ACC112 (cell line): ENCODE data around the gene PARD3B.

Experiments
- H2AFZ ChIP-seq: fragments of 200-600 bp; sonication (generic); one replicate; pipeline ENCODE4 v1.6.0; 2017; ENCODE audit warnings: antibody characterized with exemption, low read length; ENCODE audit not compliant: unreplicated experiment
- H3K27ac ChIP-seq: fragments of 200-600 bp; sonication (generic); 2 replicates; pipeline ENCODE4 v1.5.1; 2014; ENCODE audit warnings: low read depth, mild to moderate bottlenecking, antibody characterized with exemption, low read length, moderate library complexity
- H3K27me3 ChIP-seq: fragments of 200-600 bp; sonication (generic); 2 replicates; pipeline ENCODE4 v1.6.1; 2014; ENCODE audit warnings: mild to moderate bottlenecking, antibody characterized with exemption, low read length, moderate library complexity, mixed read lengths; ENCODE audit not compliant: insufficient read depth
- H3K36me3 ChIP-seq: fragments of 200-600 bp; sonication (generic); 2 replicates; pipeline ENCODE4 v1.6.1; 2016; ENCODE audit warnings: mild to moderate bottlenecking, antibody characterized with exemption, low read length, moderate library complexity, mixed read lengths; ENCODE audit not compliant: insufficient read depth
- H3K4me1 ChIP-seq: fragments of 200-600 bp; sonication (generic); one replicate; pipeline ENCODE4 v1.6.1; 2016; ENCODE audit warnings: low read length, mixed read lengths; ENCODE audit not compliant: insufficient read depth, unreplicated experiment, control insufficient read depth
- H3K4me3 ChIP-seq: fragments of 200-600 bp; sonication (generic); 2 replicates; pipeline ENCODE4 v1.5.1; 2014; ENCODE audit warnings: mild to moderate bottlenecking, low read depth, low read length
- H3K79me2 ChIP-seq: fragments of 200-600 bp; sonication (generic); one replicate; pipeline ENCODE4 v1.6.0; 2016; ENCODE audit warnings: low read length; ENCODE audit not compliant: control insufficient read depth, unreplicated experiment, insufficient read depth

PARD3B gene

GRCh38 chr2:205273148-205273547 is 727.9 kb downstream of the PARD3B start:
- Histone ChIP-seq H3K79me2 (no peaks in the 10 kb centered on the region), H3K4me1 (no peaks in the 10 kb centered on the region), H3K27me3 (no peaks in the 10 kb centered on the region), H3K36me3 (no peaks in the 10 kb centered on the region), H2AFZ (no peak overlapping the region), H3K4me3 (no peak overlapping the region), H3K27ac (no peak overlapping the region)

DNA sequence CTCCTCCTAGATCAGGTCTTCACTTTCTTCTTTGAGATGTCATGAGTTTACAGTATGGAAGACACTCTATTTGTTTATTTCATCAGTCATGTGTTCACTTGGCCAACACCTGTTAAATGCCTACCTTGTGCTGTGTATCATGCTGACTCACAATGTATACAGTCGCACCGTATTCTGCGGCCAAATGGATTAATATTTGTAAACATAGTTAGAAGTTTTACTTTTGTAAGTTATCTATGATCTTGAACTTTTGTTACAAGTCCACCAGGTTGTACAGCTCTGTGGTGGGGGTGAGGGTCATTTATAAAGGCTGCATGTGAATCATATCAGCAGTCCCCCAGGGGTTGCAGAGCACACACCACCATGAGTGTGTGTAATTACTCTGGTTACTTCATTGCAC is 728.4 kb downstream of the PARD3B start:
- H3K27ac ChIP-seq: no peak overlapping the region
- H3K36me3 ChIP-seq: no peaks in the 10 kb centered on the region
- no peak overlapping the region for H2AFZ ChIP-seq

GRCh38 chr2:205274801-205275200 is 729.5 kb downstream of the PARD3B start:
- H3K27me3 ChIP-seq: no peaks in the 10 kb centered on the region
- H2AFZ ChIP-seq: no peak overlapping the region
- no peak overlapping the region for H3K4me3 ChIP-seq
- H3K79me2 ChIP-seq: no peaks in the 10 kb centered on the region
- no peak overlapping the region for H3K27ac ChIP-seq
- no peaks in the 10 kb centered on the region for H3K36me3 ChIP-seq
- H3K4me1 ChIP-seq: no peaks in the 10 kb centered on the region

More for the DNA sequence above, 728.4 kb downstream of the PARD3B start:
- Histone ChIP-seq H3K27me3 (no peaks in the 10 kb centered on the region), H3K4me1 (no peaks in the 10 kb centered on the region), H3K4me3 (no peak overlapping the region), H3K79me2 (no peaks in the 10 kb centered on the region)

DNA sequence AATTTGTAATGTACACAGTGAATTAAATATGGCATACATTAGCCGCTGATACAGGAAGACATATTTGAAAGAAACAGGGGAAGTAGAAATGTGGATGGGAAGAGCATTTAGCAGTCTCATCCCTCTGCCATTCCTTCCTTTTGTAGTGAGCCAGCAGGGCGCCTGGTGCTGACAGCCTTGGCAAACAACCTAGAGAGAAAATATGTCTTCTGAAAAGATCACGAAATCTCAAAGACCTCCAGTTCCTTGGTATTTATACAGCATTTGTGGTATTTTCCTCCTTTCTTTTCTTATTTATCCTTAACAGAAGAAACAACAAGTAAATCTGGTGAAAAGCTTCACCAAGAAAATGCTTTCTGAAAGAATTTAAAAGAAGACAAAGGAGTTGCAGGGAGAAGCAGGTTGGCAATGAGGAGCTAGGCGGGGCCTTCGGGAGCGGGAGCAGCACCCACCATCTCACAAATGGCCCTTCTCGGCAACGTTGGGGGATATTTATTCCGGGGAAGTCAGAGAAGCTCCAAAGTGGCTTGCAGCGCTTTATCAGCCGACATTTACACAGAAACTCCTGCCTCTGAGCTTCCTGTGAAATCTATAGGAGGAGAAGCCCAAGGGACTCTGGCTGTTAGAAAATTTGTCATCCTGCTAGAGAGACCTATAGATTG is 731.0 kb downstream of the PARD3B start:
- Histone ChIP-seq H3K36me3 (no peaks in the 10 kb centered on the region), H2AFZ (no peak overlapping the region), H3K4me1 (no peaks in the 10 kb centered on the region), H3K4me3 (no peak overlapping the region), H3K79me2 (no peaks in the 10 kb centered on the region), H3K27ac (no peak overlapping the region), H3K27me3 (no peaks in the 10 kb centered on the region)

DNA sequence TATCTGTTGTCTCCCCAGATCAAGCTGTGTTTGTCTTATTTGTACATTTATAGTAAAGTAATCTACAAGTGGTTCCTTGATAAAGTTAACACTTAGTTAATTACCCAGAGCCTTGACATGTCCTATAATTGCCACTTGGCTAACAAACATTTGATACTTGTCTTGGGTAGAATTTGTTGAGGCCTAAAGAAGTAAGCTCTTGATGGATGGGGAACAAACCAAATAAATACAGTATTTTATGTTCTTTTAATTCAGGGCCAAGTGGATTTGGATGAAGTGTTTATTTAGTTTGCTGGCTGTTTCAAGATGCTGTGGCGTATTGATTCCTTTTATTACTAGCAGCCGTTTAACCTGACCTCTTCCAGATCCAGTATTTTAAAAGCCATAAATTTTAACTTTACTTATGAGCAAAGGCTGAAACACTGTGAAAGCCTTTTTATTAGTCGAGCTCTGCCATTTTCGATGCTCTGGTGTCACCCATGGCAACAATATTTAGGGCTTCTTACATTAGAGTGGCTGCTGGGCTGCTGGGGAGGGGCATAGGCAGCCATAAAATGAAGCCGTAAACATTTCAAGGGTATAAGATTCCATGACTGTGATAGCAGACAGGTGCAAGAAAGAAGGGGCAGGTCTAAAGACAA is 735.4 kb downstream of the PARD3B start:
- Histone ChIP-seq H3K27ac (no peak overlapping the region), H3K79me2 (no peaks in the 10 kb centered on the region), H3K36me3 (no peaks in the 10 kb centered on the region), H2AFZ (no peak overlapping the region), H3K27me3 (no peaks in the 10 kb centered on the region), H3K4me1 (no peaks in the 10 kb centered on the region), H3K4me3 (no peak overlapping the region)

GRCh38 chr2:205283736-205284270 is 738.5 kb downstream of the PARD3B start:
- Histone ChIP-seq H3K4me1 (no peaks in the 10 kb centered on the region), H2AFZ (no peak overlapping the region), H3K36me3 (no peaks in the 10 kb centered on the region), H3K79me2 (no peaks in the 10 kb centered on the region), H3K27me3 (no peaks in the 10 kb centered on the region), H3K27ac (no peak overlapping the region), H3K4me3 (no peak overlapping the region)

DNA sequence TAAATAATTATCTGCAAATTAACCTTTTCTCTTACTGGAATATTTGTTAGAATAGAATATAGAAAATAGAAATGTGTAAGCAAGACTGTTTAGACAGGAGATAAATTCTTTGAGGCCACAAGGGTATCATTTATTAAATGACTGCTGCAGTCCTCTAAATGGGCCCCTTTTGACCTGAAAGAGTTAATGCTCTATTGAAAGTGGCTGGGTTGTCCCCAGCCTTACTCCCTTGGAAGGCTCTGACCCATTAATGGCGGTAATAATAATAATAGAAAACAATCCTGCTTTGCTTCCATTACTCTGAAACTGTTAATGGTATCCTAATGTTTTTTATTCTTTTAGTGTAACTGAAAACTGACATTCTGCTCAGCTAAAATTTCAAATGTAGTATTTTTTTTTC is 739.1 kb downstream of the PARD3B start:
- Histone ChIP-seq H2AFZ (no peak overlapping the region), H3K4me3 (no peak overlapping the region), H3K79me2 (no peaks in the 10 kb centered on the region), H3K27me3 (no peaks in the 10 kb centered on the region), H3K4me1 (no peaks in the 10 kb centered on the region), H3K27ac (no peak overlapping the region), H3K36me3 (no peaks in the 10 kb centered on the region)

- H3K27ac ChIP-seq: no peak overlapping the region
- H3K36me3 ChIP-seq: no peaks in the 10 kb centered on the region
- no peak overlapping the region for H2AFZ ChIP-seq
- no peaks in the 10 kb centered on the region for H3K79me2 ChIP-seq
- no peaks in the 10 kb centered on the region for H3K4me1 ChIP-seq
- H3K4me3 ChIP-seq: no peak overlapping the region
- no peaks in the 10 kb centered on the region for H3K27me3 ChIP-seq
Observed at GRCh38 chr2:205287316-205287715, 742.0 kb downstream of the PARD3B start.

- no peak overlapping the region for H3K4me3 ChIP-seq
- no peaks in the 10 kb centered on the region for H3K79me2 ChIP-seq
- no peaks in the 10 kb centered on the region for H3K36me3 ChIP-seq
- H3K4me1 ChIP-seq: no peaks in the 10 kb centered on the region
- no peak overlapping the region for H3K27ac ChIP-seq
- no peak overlapping the region for H2AFZ ChIP-seq
- no peaks in the 10 kb centered on the region for H3K27me3 ChIP-seq
Observed at GRCh38 chr2:205288686-205289085, 743.4 kb downstream of the PARD3B start.

- H3K4me1 ChIP-seq: no peaks in the 10 kb centered on the region
- no peak overlapping the region for H3K27ac ChIP-seq
- no peak overlapping the region for H3K4me3 ChIP-seq
- no peak overlapping the region for H2AFZ ChIP-seq
- no peaks in the 10 kb centered on the region for H3K36me3 ChIP-seq
- H3K27me3 ChIP-seq: no peaks in the 10 kb centered on the region
- H3K79me2 ChIP-seq: no peaks in the 10 kb centered on the region
Observed at GRCh38 chr2:205290299-205290698, 745.0 kb downstream of the PARD3B start.

- Histone ChIP-seq H3K4me3 (no peak overlapping the region), H3K36me3 (no peaks in the 10 kb centered on the region), H3K27me3 (no peaks in the 10 kb centered on the region), H2AFZ (no peak overlapping the region), H3K79me2 (no peaks in the 10 kb centered on the region), H3K4me1 (no peaks in the 10 kb centered on the region), H3K27ac (no peak overlapping the region)
Observed at GRCh38 chr2:205292665-205293295, 747.5 kb downstream of the PARD3B start.
